Transverse colon (tissue), 4 donors: ENCODE measurements around the gene P3H2. TPM values are rescaled to one million over a fixed set of nuclear protein-coding genes. Genes with fewer than 3 reads are reported as not detected.

Experiments
- DNase-seq: peaks from one replicate; pipeline ENCODE4 v3.0.0-alpha.2; 2019
- H3K27ac ChIP-seq, 4 donors: fragments of 200-600 bp; sonication (generic); 2 replicates each; pipeline ENCODE4 v1.5.1; 2016 to 2018; ENCODE audit warnings: inconsistent platforms in 4 of 4
- H3K27me3 ChIP-seq: fragments of 200-600 bp; sonication (generic); 2 replicates; pipeline ENCODE4 v1.5.1; 2017; ENCODE audit warnings: inconsistent platforms
- H3K36me3 ChIP-seq, 4 donors: fragments of 200-600 bp; sonication (generic); 2 replicates each; pipeline ENCODE4 v1.5.1; 2017 to 2019; ENCODE audit warnings: inconsistent platforms in 4 of 4
- H3K4me1 ChIP-seq, 4 donors: fragments of 200-600 bp; sonication (generic); 2 replicates each; pipeline ENCODE4 v1.5.1; 2017 to 2020; ENCODE audit warnings: inconsistent platforms in 4 of 4
- H3K4me3 ChIP-seq, 4 donors: fragments of 200-600 bp; sonication (generic); 1 replicate in 1 of 4; 2 replicates in 3 of 4; pipeline versions ENCODE4 v1.5.1 to v1.6.1; 2017 to 2019; ENCODE audit warnings: inconsistent platforms in 4 of 4
- H3K9me3 ChIP-seq, 2 donors: fragments of 200-600 bp; sonication (generic); 2 replicates each; pipeline ENCODE4 v1.5.1; 2017 to 2019; ENCODE audit warnings: inconsistent platforms in 2 of 2
- EP300 ChIP-seq: sonication (generic); formaldehyde crosslinking; IDR thresholded peaks from one replicate; pipeline ENCODE4 v1.6.1; 2017; ENCODE audit warnings: antibody characterized with exemption, low read depth
- POLR2A ChIP-seq: fragments of 450-650 bp; IDR thresholded peaks from one replicate; pipeline ENCODE4 v1.6.1; 2016; ENCODE audit warnings: antibody characterized with exemption, mild to moderate bottlenecking, moderate library complexity
- POLR2AphosphoS5 ChIP-seq, 3 donors: sonication (generic); formaldehyde crosslinking; IDR thresholded peaks; one replicate each; pipeline ENCODE4 v1.6.1; 2016; ENCODE audit warnings: antibody characterized with exemption in 3 of 3
- WGBS, 2 donors: methylation state at CpG; one replicate each; pipeline ENCODE4 v1.1.5; 2018; ENCODE audit warnings: low coverage in 1 of 2; 5-methylcytosine and 5-hydroxymethylcytosine counted together
- in situ Hi-C, 4 donors: fragments of 200-750 bp; cut with MboI; loops; one replicate each; pipeline versions ENCODE4 v1.15.0 to v1.15.1; 2017; ENCODE audit warnings: low sequenced_read_pairs in 3 of 4, low pct_ligation_motif_present in 1 of 4, low pct_unique_long_range_greater_than_20kb in 1 of 4
- intact Hi-C: fragments of 100-400 bp; cut with DNase I; formaldehyde crosslinking; loops from one replicate; pipeline ENCODE4 v1.15.1; 2023; ENCODE audit warnings: low total_unique reads
- total RNA-seq, 4 donors: library from RNA; depleted of rRNA; stranded (reverse); fragments of >200 nt; gene quantifications; one replicate each; pipeline ENCODE4 v1.1.0, GENCODE V29; 2016
- TF ChIP-seq, protein P1 (sequence below), 5 experiments: fragments of 200-600 bp in 3 of 5; fragments of 450-650 bp in 2 of 5; sonication (generic) in 3 of 5; IDR thresholded peaks; 1 replicate in 2 of 5; 2 replicates in 3 of 5; pipeline ENCODE4 v1.5.1; 2016 to 2017; ENCODE audit warnings: antibody characterized with exemption in 5 of 5, inconsistent platforms in 3 of 5, mild to moderate bottlenecking in 2 of 5, moderate library complexity in 1 of 5

The P3H2 gene
- total RNA-seq, 4 donors from 2014 or later, result 26.6 to 153 (median 54.3) TPM

DNA sequence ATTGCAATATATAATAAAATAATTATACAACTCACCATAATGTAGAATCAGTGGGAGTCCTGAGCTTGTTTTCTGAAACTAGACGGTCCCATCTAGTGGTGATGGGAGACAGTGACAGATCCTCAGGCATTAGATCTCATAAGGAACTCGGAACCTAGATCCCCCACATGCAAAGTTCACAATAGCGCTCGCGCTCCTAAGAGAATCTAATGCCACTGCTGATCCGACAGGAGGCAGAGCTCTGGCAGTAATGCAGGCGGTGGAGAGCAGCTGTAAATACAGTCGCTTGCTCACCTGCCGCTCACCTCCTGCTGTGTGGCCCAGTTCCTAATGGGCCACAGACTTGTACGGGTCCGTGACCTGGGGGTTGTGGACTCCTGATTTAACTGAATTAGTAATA lies 87.8 kb downstream of the P3H2 start:
- in situ Hi-C loops (no loop called here), intact Hi-C loops (no loop called here)
- Histone ChIP-seq H3K4me1 (peaks cover 0 to 13% (median 4%) of the 10 kb centered on the region in 4 donors), H3K36me3 (no peaks in the 10 kb centered on the region), H3K9me3 (no peaks in the 10 kb centered on the region), H3K4me3 (no peak overlapping the region), H3K27ac (peak overlapping the region in 1 of 4 donors; percentile 48), H3K27me3 (no peaks in the 10 kb centered on the region)
- no peak for DNase-seq
- WGBS, 2 donors, result 88 to 90% methylated on average over 8 to 11 of the region's 11 CpGs
- TF ChIP-seq, protein P1, sequence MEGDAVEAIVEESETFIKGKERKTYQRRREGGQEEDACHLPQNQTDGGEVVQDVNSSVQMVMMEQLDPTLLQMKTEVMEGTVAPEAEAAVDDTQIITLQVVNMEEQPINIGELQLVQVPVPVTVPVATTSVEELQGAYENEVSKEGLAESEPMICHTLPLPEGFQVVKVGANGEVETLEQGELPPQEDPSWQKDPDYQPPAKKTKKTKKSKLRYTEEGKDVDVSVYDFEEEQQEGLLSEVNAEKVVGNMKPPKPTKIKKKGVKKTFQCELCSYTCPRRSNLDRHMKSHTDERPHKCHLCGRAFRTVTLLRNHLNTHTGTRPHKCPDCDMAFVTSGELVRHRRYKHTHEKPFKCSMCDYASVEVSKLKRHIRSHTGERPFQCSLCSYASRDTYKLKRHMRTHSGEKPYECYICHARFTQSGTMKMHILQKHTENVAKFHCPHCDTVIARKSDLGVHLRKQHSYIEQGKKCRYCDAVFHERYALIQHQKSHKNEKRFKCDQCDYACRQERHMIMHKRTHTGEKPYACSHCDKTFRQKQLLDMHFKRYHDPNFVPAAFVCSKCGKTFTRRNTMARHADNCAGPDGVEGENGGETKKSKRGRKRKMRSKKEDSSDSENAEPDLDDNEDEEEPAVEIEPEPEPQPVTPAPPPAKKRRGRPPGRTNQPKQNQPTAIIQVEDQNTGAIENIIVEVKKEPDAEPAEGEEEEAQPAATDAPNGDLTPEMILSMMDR (IDR thresholded peaks at IDR 0.05), result no peak
- TF ChIP-seq EP300 (no peak), POLR2A (no peak), POLR2AphosphoS5 (IDR thresholded peaks at IDR 0.05) (no peak)

DNA sequence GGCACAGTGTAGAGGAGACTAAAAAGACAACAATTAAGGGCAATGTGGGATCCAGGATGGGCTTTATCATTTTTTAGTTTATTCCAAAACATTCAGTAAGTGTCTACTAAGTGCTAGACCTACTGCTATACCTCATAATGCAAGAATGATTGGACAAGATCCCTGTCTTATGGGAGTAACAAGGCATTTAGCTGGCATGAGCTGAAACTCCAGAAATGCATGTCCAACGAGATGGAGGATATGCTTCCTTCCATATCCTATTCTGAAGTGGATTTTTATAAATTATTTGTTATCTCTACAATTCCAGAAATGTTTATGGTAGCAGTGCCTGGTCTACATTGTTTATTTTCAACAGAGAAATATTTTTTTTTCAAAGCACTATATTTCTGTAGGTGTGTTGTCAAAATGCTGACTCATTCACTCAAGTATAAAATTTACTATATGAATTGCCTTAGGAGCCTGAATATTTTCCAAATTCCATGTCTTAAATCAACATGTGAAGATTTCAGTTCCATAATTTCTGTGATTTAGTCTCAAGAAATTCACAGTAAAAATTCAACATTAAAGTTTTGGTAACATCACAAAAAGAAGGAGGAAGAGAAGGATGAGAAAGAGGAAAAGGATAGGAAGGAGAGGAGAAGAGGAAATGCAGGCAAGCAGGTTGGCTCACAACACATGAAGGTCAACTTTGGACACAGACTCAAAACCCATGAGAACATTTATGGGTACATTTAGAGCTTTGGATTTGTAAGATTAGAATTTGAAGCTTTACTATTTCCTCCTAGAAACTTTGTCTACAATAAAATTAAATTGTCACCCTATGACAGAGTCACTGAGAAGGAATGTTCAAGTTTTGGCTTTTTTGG lies 88.6 kb downstream of the P3H2 start:
- Histone ChIP-seq H3K4me3 (no peak overlapping the region), H3K4me1 (peaks cover 0 to 10% (median 2%) of the 10 kb centered on the region in 4 donors), H3K27me3 (no peaks in the 10 kb centered on the region), H3K36me3 (no peaks in the 10 kb centered on the region), H3K9me3 (no peaks in the 10 kb centered on the region), H3K27ac (peak overlapping the region; percentile 45 to 55 (median 49))
- in situ Hi-C loops (no loop called here), intact Hi-C loops (no loop called here)
- no peak for TF ChIP-seq EP300
- TF ChIP-seq, protein P1 (IDR thresholded peaks at IDR 0.05), result no peak
- no peak for TF ChIP-seq POLR2AphosphoS5 (IDR thresholded peaks at IDR 0.05)
- no peak for TF ChIP-seq POLR2A
- DNase-seq, result no peak
- 17 to 24% methylated on average over 1 of the region's 1 CpG for WGBS, 2 donors

DNA sequence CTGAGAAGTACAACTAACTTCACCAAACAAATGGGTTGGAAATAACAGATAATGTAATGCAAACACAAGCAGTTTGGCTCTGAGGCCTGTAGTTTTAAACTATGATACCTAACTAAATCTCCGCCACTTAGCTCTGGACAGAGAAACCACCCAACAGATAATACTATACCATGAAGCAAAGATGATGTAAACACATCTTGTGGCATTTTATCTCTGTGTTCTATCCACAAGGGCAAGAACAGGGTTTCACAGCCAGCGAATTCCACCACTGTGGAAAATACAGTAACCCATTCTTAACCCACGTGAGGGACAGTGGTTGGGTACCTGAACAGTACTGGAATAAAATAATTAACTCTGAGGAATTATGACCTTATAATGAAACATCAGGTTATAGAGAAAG lies 93.6 kb downstream of the P3H2 start:
- no peaks in the 10 kb centered on the region for H3K9me3 ChIP-seq
- no peaks in the 10 kb centered on the region for H3K36me3 ChIP-seq
- H3K4me3 ChIP-seq, result no peak overlapping the region
- TF ChIP-seq POLR2A (no peak), POLR2AphosphoS5 (IDR thresholded peaks at IDR 0.05) (no peak), EP300 (no peak)
- TF ChIP-seq, protein P1 (IDR thresholded peaks at IDR 0.05), result no peak
- peak overlapping the region in 3 of 4 donors; percentile 27 to 34 (median 32) for H3K27ac ChIP-seq
- intact Hi-C loops (no loop called here), in situ Hi-C loops (no loop called here)
- H3K27me3 ChIP-seq, result no peaks in the 10 kb centered on the region
- H3K4me1 ChIP-seq, result peaks cover 0 to 5% (median 0%) of the 10 kb centered on the region in 4 donors
- 75 to 84% methylated on average over 3 of the region's 3 CpGs for WGBS, 2 donors
- no peak for DNase-seq

DNA sequence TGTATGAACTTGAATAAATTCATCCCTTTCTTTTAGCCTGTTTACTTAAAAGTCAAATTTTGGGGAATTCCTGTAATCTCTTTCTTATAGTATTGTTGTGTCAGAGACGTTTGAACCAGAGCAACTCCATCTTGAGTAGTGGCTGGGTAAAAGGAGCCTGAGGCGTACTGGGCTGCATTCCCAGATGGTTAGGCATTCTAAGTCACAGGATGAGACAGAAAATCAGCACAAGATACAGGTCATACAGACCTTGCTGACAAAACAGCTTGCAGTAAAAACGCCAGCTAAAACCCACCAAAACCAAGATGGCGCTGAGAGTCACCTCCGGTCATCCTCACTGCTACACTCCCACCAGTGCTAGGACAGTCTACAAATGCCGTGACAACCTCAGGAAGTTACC lies 94.5 kb downstream of the P3H2 start:
- no peaks in the 10 kb centered on the region for H3K27me3 ChIP-seq
- intact Hi-C loops (no loop called here), in situ Hi-C loops (no loop called here)

More for the DNA sequence above, 94.5 kb downstream of the P3H2 start:
- Histone ChIP-seq H3K4me1 (no peaks in the 10 kb centered on the region), H3K9me3 (no peaks in the 10 kb centered on the region), H3K4me3 (no peak overlapping the region), H3K36me3 (no peaks in the 10 kb centered on the region), H3K27ac (peak overlapping the region; percentile 4 to 34 (median 24))
- 88 to 96% methylated on average over 3 to 6 of the region's 6 CpGs for WGBS, 2 donors
- TF ChIP-seq, protein P1 (IDR thresholded peaks at IDR 0.05), result no peak
- no peak for TF ChIP-seq EP300
- no peak for TF ChIP-seq POLR2A
- no peak for TF ChIP-seq POLR2AphosphoS5 (IDR thresholded peaks at IDR 0.05)
- DNase-seq, result no peak
